Endothelial cell of umbilical vein (primary cell): ENCODE data around the gene TBC1D17.

Source experiments
- EZH2 ChIP-seq: IDR thresholded peaks from 2 replicates; pipeline ENCODE4 v1.6.1; 2012; ENCODE audit warnings: borderline replicate concordance, low read depth, mild to moderate bottlenecking, moderate library complexity, low read length, inconsistent platforms; ENCODE audit not compliant: severe bottlenecking
- JUN ChIP-seq: IDR thresholded peaks from 2 replicates; pipeline ENCODE4 v1.6.1; 2011; ENCODE audit warnings: borderline replicate concordance, low read depth; ENCODE audit not compliant: insufficient read length, insufficient read depth
- MAX ChIP-seq: IDR thresholded peaks from 2 replicates; pipeline ENCODE4 v1.6.1; 2011; ENCODE audit not compliant: insufficient read depth, insufficient read length
- MYC ChIP-seq: IDR thresholded peaks from one replicate; pipeline ENCODE4 v1.6.1; 2011; ENCODE audit warnings: mild to moderate bottlenecking, low read depth, low read length
- POLR2A ChIP-seq: IDR thresholded peaks from 2 replicates; pipeline ENCODE4 v1.6.1; 2012; ENCODE audit warnings: low read depth, mild to moderate bottlenecking, control low read depth, low read length
- POLR2AphosphoS5 ChIP-seq: IDR thresholded peaks from 2 replicates; pipeline ENCODE4 v1.6.1; 2012; ENCODE audit warnings: low read depth, mild to moderate bottlenecking, control low read depth, low read length, moderate library complexity; ENCODE audit not compliant: insufficient read depth
- TF ChIP-seq, protein P1 (sequence below), 2 donors: IDR thresholded peaks; 1 replicate in 1 of 2; 2 replicates in 1 of 2; pipeline ENCODE4 v1.5.1; 2011; ENCODE audit warnings: low read length in 2 of 2, mild to moderate bottlenecking in 2 of 2, moderate library complexity in 2 of 2, control low read depth in 1 of 2, inconsistent platforms in 1 of 2, low read depth in 1 of 2; ENCODE audit not compliant: insufficient read depth in 1 of 2; ENCODE audit errors: extremely low read depth in 1 of 2

DNA sequence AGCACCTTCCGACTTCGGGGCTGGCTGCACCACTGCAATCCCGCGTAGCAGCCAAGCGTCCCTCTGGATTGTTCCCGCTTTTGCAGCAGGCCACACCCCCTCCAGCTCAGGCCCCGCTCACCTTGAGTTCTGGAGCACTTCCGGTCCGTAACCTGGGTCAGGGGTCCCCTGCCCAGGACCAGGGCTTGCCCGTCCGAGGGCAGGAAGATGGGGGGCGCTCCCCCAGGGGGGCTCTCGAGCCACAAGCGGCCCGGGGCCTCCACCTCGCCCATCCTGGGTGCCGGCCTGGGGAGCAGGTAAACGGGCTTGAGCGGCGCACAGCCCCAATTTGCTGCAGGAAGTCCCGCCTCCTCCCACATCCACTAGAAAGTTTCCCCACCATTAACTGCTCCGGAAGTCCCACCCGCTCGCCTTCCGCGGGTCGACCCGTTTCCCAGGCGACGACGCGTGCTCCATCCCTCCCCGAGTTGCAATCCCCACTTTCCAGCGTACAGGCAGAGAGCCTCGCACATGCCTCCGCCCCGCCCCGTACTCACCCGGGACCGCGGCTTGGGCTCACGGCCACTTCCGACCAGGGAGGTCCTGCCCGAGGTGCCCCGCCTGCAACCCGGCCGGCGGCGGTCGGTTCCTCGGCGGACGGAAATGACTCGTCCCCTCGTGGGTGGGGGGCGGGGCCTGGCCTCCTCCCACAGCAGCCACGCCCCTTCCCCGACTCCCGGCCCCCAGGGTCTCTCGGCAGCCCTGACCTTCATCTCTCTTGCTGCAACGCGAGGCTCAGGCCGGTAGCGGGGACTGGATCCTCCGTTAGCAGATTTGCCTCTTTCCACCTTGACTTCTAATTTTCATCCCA, 10.3 kb upstream of the TBC1D17 start, which contains the start of gene PNKP:
- TF ChIP-seq JUN (no peak), POLR2A (peak; percentile 89), POLR2AphosphoS5 (peak; percentile 88), EZH2 (no peak), MAX (peak; percentile 52), MYC (no peak)
- TF ChIP-seq, protein P1, sequence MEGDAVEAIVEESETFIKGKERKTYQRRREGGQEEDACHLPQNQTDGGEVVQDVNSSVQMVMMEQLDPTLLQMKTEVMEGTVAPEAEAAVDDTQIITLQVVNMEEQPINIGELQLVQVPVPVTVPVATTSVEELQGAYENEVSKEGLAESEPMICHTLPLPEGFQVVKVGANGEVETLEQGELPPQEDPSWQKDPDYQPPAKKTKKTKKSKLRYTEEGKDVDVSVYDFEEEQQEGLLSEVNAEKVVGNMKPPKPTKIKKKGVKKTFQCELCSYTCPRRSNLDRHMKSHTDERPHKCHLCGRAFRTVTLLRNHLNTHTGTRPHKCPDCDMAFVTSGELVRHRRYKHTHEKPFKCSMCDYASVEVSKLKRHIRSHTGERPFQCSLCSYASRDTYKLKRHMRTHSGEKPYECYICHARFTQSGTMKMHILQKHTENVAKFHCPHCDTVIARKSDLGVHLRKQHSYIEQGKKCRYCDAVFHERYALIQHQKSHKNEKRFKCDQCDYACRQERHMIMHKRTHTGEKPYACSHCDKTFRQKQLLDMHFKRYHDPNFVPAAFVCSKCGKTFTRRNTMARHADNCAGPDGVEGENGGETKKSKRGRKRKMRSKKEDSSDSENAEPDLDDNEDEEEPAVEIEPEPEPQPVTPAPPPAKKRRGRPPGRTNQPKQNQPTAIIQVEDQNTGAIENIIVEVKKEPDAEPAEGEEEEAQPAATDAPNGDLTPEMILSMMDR (IDR thresholded peaks at IDR 0.05; ENCODE audit: extremely low read depth in 1 of 2, insufficient read depth in 1 of 2, low read depth in 1 of 2, low read length in 2 of 2): no peak
